PFSK-1 (cell line): ENCODE data around the gene CACNA1B. TPM values are rescaled to one million over a fixed set of nuclear protein-coding genes. Genes with fewer than 3 reads are reported as not detected.
"Not testable (repeated sequence)": the region's sequence is repeated elsewhere in the genome, so short reads cannot be mapped to it uniquely, and the experiment has no call there.

ENCODE experiments used
- FOXP2 ChIP-seq: optimal IDR thresholded peaks from 2 replicates; pipeline ENCODE3; 2011; ENCODE audit warnings: borderline replicate concordance, control low read depth, inconsistent platforms; ENCODE audit not compliant: insufficient read depth; ENCODE audit errors: extremely low read length, extremely low read depth
- POLR2AphosphoS5 ChIP-seq: IDR thresholded peaks from 2 replicates; pipeline ENCODE4 v1.6.1; 2012; ENCODE audit warnings: low read depth, mild to moderate bottlenecking, control low read depth, low read length, moderate library complexity
- REST ChIP-seq, 2 experiments: IDR thresholded peaks; 2 replicates each; pipeline versions ENCODE4 v1.6.1 to v1.8.0; 2011 to 2012; ENCODE audit warnings: low read depth in 2 of 2, low read length in 2 of 2, control low read depth in 1 of 2, inconsistent platforms in 1 of 2, mild to moderate bottlenecking in 1 of 2, moderate library complexity in 1 of 2; ENCODE audit not compliant: insufficient read depth in 1 of 2
- SIN3A ChIP-seq: IDR thresholded peaks from 2 replicates; pipeline ENCODE4 v1.6.1; 2012; ENCODE audit warnings: mild to moderate bottlenecking, low read length, moderate library complexity, borderline replicate concordance; ENCODE audit not compliant: insufficient read depth
- TAF1 ChIP-seq: IDR thresholded peaks from 2 replicates; pipeline ENCODE4 v1.6.1; 2012; ENCODE audit warnings: low read length, control low read depth, borderline replicate concordance; ENCODE audit not compliant: insufficient read depth
- polyA plus RNA-seq: library from polyadenylated mRNA; unstranded; fragments of >200 nt; gene quantifications from one replicate; pipeline ENCODE4 v1.2.1, GENCODE V29; 2012; ENCODE audit warnings: low read depth, missing spikeins; ENCODE audit not compliant: insufficient read length

Gene CACNA1B
- not detected for polyA plus RNA-seq

- TF ChIP-seq POLR2AphosphoS5, SIN3A, FOXP2: not testable (repeated sequence)
These were observed at the start of gene CACNA1B for GRCh38 chr9:137877506-137878122. TSS of gene CACNA1B (plus strand) at chr9:137877782. CDS start at chr9:137877934, 152 bp downstream.

- TF ChIP-seq SIN3A (no peak), REST (IDR thresholded peaks at IDR 0.05; ENCODE audit: insufficient read depth in 1 of 2, low read depth in 2 of 2, low read length in 2 of 2) (no peak), POLR2AphosphoS5 (no peak), FOXP2 (no peak), TAF1 (no peak)
These were observed 49.6 kb upstream of the CACNA1B start for GRCh38 chr9:137827908-137828526.

GRCh38 chr9:137828527-137829259 lies 48.9 kb upstream of the CACNA1B start:
- TF ChIP-seq REST (IDR thresholded peaks at IDR 0.05; ENCODE audit: insufficient read depth in 1 of 2, low read depth in 2 of 2, low read length in 2 of 2), result peak; percentile 89 to 95
- TF ChIP-seq POLR2AphosphoS5, result no peak
- TF ChIP-seq FOXP2, result no peak

- no peak for TF ChIP-seq TAF1
- TF ChIP-seq POLR2AphosphoS5, result no peak
- TF ChIP-seq REST (IDR thresholded peaks at IDR 0.05; ENCODE audit: insufficient read depth in 1 of 2, low read depth in 2 of 2, low read length in 2 of 2), result no peak
- no peak for TF ChIP-seq SIN3A
- TF ChIP-seq FOXP2, result no peak
These were observed 48.2 kb upstream of the CACNA1B start for GRCh38 chr9:137829260-137829996.

- TF ChIP-seq SIN3A, result no peak
- no peak for TF ChIP-seq POLR2AphosphoS5
- no peak for TF ChIP-seq FOXP2
- no peak for TF ChIP-seq TAF1
- no peak for TF ChIP-seq REST (IDR thresholded peaks at IDR 0.05; ENCODE audit: insufficient read depth in 1 of 2, low read depth in 2 of 2, low read length in 2 of 2)
These were observed 45.3 kb upstream of the CACNA1B start for GRCh38 chr9:137832191-137832700.
